Erythroblast (primary cell): Measurements from ENCODE around the gene MATCAP1.

Experiments used
- DNase-seq, 2 experiments: peaks; one replicate each; lab custom pipeline; 2025; lab: John Stamatoyannopoulos, UW
- GATA1 ChIP-seq: IDR thresholded peaks from 2 replicates; pipeline ENCODE4 v1.6.1; 2011; ENCODE audit warnings: low read depth, mild to moderate bottlenecking, control low read depth, low read length, moderate library complexity
- POLR2A ChIP-seq: IDR thresholded peaks from 2 replicates; pipeline ENCODE4 v1.6.1; 2011; ENCODE audit warnings: mild to moderate bottlenecking, low read length

MATCAP1 gene

DNA sequence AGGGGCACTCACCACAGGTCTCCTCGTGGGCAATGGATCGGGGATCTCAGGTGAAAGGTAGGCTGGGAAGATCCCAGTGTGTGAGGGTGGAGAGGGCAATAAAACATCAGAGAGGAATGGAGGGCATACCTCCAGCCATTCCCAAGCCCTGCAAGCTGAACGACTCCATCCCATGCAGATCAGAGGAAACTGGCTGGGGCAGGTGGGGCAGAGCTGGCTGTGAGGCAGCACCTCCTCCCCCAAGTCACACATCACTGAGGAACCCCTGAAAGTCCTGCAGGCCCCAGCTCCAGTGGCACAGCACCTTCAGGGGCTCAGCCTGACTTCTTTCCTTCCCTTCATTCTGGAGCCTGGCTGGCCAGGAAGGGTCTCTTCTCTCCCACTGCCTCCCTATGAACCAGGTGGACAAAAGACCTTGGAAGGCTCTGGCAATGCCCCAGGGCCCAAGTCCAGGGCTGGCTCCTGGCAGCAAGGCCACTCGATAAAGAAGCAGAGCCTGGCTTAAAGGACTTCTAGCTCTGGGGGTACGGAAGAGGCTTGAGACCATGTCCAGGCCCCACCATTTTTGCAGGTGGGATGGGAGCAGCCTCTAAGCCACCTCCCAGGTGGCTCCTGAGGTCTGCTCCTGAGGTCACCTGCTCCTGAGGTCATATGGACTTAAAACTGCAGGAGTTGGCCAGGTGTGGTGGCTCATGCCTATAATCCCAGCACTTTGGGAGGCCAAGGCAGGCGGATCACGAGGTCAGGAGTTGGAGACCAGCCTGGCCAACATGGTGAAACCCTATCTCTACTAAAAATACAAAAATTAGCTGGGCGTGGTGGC, 29.6 kb upstream of the MATCAP1 start:
- DNase-seq, result no peak
- TF ChIP-seq GATA1, result no peak
- TF ChIP-seq POLR2A, result no peak

- no peak for TF ChIP-seq POLR2A
- no peak for TF ChIP-seq GATA1
Measured at GRCh38 chr16:67212766-67213165, 29.0 kb upstream of the MATCAP1 start.

DNA sequence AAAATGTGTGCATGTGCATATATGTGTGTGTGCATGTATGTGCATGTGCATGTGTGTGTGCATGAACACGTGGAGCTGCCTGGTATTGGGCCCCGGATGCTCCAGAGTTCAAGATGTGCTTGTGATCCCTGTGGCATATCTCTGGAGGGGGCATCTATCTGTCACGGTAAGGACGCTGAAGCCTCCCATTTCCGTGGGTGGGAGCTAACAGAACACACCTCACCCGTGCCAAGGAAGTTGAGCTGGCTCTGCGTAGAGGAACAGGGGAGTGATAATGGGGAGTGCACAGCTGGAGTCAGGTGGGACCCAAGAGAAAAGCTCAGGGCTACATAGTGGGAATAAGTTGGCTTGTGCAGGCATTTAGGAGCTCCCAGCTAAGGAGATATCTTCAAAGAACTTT, 27.9 kb upstream of the MATCAP1 start:
- DNase-seq, result no peak
- no peak for TF ChIP-seq GATA1
- no peak for TF ChIP-seq POLR2A

More at GRCh38 chr16:67212766-67213165, 29.0 kb upstream of the MATCAP1 start:
- DNase-seq, result no peak

DNA sequence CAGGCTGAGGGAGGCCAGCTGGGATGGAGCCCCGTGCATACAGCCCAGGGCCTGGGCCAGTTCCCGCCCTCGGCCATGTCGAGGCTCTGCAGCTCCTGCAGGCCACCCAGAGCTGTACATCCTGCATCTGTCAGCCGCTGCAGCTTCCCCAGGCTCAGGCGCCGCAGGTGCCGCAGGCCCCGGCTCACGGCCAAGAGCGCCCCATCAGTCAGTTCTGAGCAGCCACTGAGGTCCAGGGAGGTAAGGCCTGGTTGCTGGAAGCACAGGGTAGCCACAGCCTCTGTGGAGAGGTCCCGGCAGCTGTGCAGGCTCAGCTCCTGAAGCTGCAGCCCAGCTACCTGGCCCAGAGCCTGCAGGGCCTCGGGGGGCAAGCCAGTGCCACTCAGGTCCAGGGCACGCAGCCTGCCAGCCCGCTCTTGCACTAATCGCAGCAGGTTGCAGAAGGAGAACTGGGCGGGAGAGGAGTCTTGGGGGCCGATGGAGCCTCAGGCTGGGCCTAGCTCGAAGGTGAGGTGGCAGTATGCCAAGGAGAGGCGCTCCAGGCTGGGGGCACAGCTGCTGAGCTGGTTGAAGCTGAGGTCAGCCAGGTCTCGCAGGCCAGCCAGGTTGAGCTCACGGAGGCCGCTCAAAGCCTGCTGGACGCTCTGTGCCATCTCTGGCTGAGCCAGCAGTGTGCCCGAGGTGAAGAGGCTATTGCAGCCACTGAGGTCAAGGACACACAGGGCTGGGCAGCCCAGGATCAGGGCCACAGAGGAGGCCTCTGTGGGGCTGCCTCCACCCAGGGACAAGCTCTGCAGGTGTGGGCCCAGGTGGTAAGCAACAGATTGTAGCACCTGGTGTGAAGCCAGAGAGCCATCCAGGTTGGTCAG, 26.5 kb upstream of the MATCAP1 start:
- no peak for DNase-seq
- no peak for TF ChIP-seq GATA1
- no peak for TF ChIP-seq POLR2A

DNA sequence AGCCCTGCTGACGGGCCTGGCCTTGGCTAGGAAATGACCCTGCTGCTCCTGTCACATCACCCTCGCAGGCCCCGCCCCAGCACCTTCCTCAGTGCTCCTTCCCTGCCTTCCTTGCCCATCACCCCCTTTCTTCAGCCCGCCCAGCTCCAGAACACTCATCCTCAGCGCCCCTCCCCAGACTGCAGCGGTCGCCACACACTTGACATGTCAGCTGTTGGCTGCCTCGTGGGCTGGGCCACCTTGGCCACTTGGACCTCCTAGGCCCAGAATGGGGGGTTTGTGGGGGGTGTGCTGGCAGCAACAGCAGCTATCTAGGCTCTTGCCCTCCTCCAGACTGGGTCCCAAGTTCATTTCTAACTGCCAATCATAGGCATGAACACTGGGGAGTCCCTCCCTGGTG, 25.8 kb upstream of the MATCAP1 start:
- no peak for DNase-seq
- no peak for TF ChIP-seq GATA1
- no peak for TF ChIP-seq POLR2A

DNA sequence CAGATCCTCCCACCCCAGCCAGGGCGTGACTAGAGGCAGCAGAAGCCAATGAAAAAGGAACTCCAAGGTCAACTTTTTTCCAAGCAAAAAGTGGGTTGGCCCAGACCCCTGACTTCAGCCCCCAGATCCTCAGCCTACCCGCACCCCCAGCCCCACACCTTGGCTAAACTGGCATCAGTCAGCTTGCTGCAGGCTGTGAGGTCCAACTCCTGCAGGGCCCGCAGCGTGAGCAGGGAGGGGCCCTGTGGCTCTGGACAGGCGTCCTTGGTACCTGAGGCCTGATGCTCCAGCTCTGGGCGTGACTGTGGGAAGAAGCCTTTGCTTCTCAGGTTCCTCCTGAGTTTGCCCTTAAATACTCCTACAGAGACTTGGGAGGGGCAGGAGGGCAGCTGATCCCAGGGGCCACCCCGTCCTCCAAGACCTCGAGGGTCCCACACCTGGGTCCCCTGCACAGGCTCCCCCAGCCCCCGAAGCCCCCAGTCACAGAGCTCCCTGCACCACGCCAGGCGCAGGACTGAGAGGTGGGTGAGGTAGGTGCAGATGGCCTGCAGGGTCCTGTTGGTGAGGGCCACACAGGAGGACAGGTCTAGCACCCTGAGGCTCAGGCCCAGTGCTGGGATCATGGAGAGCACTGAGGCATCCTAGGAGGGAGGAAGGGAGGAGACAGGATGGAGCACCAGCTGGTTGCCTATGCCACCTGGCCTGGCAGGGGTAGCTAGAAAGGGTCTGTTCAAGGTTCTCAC, 24.6 kb upstream of the MATCAP1 start:
- TF ChIP-seq POLR2A, result no peak
- no peak for TF ChIP-seq GATA1

DNA sequence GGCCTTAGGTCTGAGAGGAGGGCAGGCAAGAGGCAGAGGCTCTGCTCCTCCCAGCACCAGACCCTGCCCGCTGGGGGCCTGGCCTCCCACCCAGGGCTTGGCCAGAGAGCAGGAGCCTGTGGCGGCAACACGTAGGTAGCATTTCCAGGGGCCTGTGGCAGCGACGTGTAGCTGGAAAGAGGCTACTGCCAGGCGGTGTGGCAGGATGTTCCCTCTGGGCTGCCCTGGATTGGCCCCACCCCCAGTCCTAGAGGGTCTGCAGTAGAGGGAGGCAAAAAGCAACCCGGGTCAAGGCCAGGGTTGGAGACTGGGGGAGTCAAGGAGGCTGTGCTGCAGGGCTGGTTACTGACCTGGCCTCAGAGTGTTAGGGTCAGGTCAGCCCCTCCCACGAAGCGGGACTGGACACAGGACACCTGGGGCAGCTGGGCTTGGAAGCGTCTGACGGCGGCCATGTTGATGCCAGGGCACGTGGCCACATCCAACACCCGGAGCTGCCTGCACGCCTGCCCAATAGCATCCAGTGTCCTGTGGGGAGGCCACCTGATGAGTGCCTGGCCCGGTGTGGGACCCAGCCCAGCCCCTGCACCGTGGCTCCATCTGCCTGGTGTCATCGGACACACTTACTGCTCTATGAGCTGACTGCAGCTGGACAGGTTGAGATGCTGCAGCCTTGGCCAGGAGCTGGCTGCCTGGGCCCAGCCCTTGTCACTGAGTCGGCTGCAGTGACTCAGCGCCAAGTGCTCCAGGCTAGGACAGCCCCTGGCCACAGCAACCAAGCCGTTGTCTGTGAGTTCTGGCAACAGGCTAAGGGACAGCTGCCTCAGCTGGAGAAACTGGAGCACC, 23.7 kb upstream of the MATCAP1 start:
- DNase-seq, result peak; percentile 57 to 71

More for the DNA sequence above, 24.6 kb upstream of the MATCAP1 start:
- no peak for DNase-seq

DNA sequence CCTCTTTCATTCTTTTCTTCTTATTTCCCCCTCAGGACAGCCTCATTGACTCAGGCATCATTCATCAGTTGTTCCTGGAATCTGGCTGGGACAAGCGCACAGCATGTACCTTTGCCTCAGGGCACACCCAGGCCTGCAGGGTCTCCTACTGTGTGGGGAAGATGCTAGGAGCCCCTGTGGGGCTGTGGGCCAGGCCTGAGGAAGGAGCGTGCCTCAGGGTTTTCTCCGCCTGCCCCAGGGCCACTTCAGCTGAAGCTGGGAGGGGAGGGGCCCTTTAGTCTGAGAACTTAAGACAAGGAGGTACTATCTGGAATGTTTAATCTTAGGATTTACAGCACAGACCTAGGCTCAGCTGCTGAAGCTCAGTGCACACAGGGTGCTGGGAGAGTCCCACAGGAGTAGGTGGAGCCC, 23.1 kb upstream of the MATCAP1 start:
- no peak for DNase-seq
- TF ChIP-seq GATA1, result no peak
- no peak for TF ChIP-seq POLR2A

More for the DNA sequence above, 23.7 kb upstream of the MATCAP1 start:
- no peak for TF ChIP-seq GATA1
- TF ChIP-seq POLR2A, result peak; percentile 42

DNA sequence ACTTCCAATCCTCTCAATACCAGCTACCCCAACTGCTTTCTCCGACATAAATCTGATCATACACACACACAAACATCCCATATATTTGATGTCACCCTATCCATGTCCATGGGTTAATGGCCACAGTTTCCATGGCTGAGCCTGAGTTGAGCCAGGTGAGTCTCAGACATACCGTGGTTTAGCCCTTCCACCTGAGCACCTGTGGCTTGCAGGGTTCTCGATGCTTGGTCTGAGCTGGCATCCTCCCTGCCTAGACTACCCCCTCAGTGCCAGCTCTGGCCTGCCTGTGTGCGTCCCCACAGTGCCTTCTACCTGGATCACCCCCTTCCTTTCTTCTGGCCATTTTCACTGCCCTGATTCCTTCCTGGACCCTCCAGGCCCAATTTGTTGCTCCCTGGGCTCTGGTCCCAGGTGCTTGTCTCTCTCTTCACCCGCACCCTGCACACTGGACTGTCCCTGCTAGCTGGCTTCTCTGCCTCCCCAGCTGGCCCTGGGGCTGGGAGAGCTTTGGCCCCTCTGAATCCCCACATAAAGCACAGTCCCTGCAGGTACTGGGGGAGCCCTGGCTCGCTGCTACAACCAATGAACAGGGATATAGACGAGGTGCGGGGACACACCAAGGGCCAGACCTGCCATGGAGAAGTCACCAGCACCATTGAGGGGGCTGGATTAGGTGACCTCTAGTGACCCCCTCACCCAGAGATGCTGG, 22.5 kb upstream of the MATCAP1 start:
- TF ChIP-seq GATA1 (no peak), POLR2A (peak; percentile 21)
- DNase-seq, result no peak

GRCh38 chr16:67204076-67204475, 20.3 kb upstream of the MATCAP1 start:
- DNase-seq, result no peak
- TF ChIP-seq GATA1 (no peak), POLR2A (no peak)

DNA sequence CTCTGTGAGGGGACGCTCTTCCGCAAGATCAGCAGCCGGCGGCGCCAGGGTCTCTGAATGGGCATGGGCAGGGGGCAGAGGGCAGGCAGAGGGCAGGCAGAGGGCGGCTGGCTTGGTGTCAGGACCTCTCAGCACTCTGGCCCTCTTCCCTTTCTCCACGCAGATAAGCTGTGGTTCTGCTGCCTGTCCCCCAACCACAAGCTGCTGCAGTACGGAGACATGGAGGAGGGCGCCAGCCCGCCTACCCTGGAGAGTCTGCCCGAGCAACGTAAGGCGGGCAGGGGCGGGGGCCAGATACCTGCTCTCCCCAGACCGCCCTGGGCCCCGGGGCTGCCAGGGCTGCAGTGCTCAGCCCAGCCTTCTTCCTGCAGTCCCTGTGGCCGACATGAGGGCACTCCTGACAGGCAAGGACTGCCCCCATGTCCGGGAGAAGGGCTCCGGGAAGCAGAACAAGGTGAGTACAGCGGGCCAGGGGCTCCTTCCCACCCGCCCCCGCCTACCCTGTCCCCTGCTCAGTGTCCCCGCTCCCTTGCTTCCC, 19.3 kb upstream of the MATCAP1 start:
- no peak for TF ChIP-seq GATA1
- no peak for TF ChIP-seq POLR2A
- DNase-seq, result no peak

DNA sequence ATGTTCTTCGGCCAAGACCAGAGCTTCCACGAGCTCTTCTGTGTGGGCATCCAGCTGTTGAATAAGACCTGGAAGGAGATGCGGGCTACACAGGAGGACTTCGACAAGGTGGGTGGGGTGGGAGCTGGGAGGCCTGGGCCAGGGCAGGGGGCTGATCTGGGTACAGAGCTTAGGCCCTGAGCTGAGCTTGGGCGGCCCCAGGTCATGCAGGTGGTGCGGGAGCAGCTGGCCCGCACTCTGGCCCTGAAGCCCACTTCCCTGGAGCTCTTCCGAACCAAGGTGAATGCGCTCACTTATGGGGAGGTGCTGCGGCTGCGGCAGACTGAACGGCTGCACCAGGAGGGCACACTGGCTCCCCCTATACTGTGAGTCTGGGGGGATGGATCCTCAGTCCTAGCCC, 18.7 kb upstream of the MATCAP1 start:
- TF ChIP-seq GATA1, result no peak
- no peak for TF ChIP-seq POLR2A
- no peak for DNase-seq
